ENCODE results near the gene AGPS. TPM values are rescaled to one million over a fixed set of nuclear protein-coding genes. Genes with fewer than 3 reads are reported as not detected.

The AGPS gene
- total and polyA plus RNA-seq, 9 of the 15 experiments (the other 6 are each of a cell fraction or from before 2014, with no cell fraction given): 15.5 to 211 (median 63.1) TPM

GRCh38 chr2:177392373-177393202, at the start of gene AGPS (continued):
- peak; percentile 80 for TF ChIP-seq TAF9B (IDR thresholded peaks at IDR 0.05; ENCODE audit: partially characterized antibody)
- peak; percentile 52; the same call in 1 of the 2 replicates for TF ChIP-seq ZNF311 (CRISPR knock-in tag; IDR thresholded peaks at IDR 0.05)
- peak; percentile 84 for TF ChIP-seq PML (IDR thresholded peaks at IDR 0.05; ENCODE audit: low read length)

GRCh38 chr2:177343773-177344172, 48.8 kb upstream of the AGPS start:
- Histone ChIP-seq H3K4me2 (ENCODE audit: insufficient read depth, low read length) (no peak overlapping the region), H4K20me1 (replicated peaks; ENCODE audit: control insufficient read depth, insufficient read depth, low read length) (no peaks in the 10 kb centered on the region), H3K79me2 (ENCODE audit: control insufficient read depth, insufficient read depth, low read length) (no peaks in the 10 kb centered on the region), H3K27ac (ENCODE audit: extremely low read depth, low read depth, low read length) (no peak overlapping the region), H2AFZ (ENCODE audit: low read depth, low read length) (no peak overlapping the region), H3K27me3 (ENCODE audit: control insufficient read depth in 2 of 2, insufficient read depth in 2 of 2, low read length in 2 of 2) (no peaks in the 10 kb centered on the region), H3K9ac (ENCODE audit: insufficient read depth in 1 of 2, low read depth in 2 of 2, low read length in 2 of 2) (no peak overlapping the region), H3K4me1 (replicated peaks in 1 of 2; ENCODE audit: control insufficient read depth in 2 of 2, insufficient read depth in 2 of 2, low read length in 2 of 2) (peaks cover 0 to 2% of the 10 kb centered on the region in 2 experiments; a peak in 1 of 5 replicates), H3K36me3 (ENCODE audit: control insufficient read depth, insufficient read depth, low read length) (no peaks in the 10 kb centered on the region; the same call in 1 of the 3 replicates), H3K4me3 (no peak overlapping the region), H3K9me1 (ENCODE audit: control insufficient read depth, insufficient read depth, low read length) (no peaks in the 10 kb centered on the region), H3K9me3 (replicated peaks; ENCODE audit: control insufficient read depth, insufficient read depth, low read depth, low read length) (no peaks in the 10 kb centered on the region)
- intact Hi-C loops (cut with micrococcal nuclease) (no loop called here), in situ Hi-C loops (cut with MboI) (no loop called here)
- FAIRE-seq: no peak
- 65% methylated on average over 8 of the region's 8 CpGs for WGBS (ENCODE audit: insufficient coverage, low coverage, missing lambda C conversion rate)
- no peak for ATAC-seq
- BruUV-seq (replicated peaks): no TSS peak
- ChIA-PET CTCF (ENCODE audit: low intra/inter-chr PET ratio) (no interaction called here), POLR2A (interaction anchor here (0.8 kb wide), 1 partner anchor 16 kb away, joined by 3 read pairs; no protein-coding TSS in a partner anchor)
- no peak for DNase-seq (ENCODE audit: extremely low read depth in 1 of 4, low spot score in 3 of 4)
- TF ChIP-seq EP400 (IDR thresholded peaks at IDR 0.05) (no peak), ZNF444 (CRISPR knock-in tag; IDR thresholded peaks at IDR 0.05) (no peak), MAX (CRISPR knock-in tag; IDR thresholded peaks at IDR 0.05) (no peak), NFE2 (IDR thresholded peaks at IDR 0.05; ENCODE audit: low read depth) (no peak), DPF2 (IDR thresholded peaks at IDR 0.05) (no peak), MCM3 (IDR thresholded peaks at IDR 0.05) (no peak), MXI1 (IDR thresholded peaks at IDR 0.05; ENCODE audit: low read depth, low read length) (no peak), CREB1 (IDR thresholded peaks at IDR 0.05) (no peak), CREB1 (CRISPR knock-in tag; IDR thresholded peaks at IDR 0.05) (no peak)
- TF ChIP-seq, protein P1, sequence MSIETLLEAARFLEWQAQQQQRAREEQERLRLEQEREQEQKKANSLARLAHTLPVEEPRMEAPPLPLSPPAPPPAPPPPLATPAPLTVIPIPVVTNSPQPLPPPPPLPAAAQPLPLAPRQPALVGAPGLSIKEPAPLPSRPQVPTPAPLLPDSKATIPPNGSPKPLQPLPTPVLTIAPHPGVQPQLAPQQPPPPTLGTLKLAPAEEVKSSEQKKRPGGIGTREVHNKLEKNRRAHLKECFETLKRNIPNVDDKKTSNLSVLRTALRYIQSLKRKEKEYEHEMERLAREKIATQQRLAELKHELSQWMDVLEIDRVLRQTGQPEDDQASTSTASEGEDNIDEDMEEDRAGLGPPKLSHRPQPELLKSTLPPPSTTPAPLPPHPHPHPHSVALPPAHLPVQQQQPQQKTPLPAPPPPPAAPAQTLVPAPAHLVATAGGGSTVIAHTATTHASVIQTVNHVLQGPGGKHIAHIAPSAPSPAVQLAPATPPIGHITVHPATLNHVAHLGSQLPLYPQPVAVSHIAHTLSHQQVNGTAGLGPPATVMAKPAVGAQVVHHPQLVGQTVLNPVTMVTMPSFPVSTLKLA (conservative IDR thresholded peaks at IDR 0.05): no peak
- TF ChIP-seq, protein P2, sequence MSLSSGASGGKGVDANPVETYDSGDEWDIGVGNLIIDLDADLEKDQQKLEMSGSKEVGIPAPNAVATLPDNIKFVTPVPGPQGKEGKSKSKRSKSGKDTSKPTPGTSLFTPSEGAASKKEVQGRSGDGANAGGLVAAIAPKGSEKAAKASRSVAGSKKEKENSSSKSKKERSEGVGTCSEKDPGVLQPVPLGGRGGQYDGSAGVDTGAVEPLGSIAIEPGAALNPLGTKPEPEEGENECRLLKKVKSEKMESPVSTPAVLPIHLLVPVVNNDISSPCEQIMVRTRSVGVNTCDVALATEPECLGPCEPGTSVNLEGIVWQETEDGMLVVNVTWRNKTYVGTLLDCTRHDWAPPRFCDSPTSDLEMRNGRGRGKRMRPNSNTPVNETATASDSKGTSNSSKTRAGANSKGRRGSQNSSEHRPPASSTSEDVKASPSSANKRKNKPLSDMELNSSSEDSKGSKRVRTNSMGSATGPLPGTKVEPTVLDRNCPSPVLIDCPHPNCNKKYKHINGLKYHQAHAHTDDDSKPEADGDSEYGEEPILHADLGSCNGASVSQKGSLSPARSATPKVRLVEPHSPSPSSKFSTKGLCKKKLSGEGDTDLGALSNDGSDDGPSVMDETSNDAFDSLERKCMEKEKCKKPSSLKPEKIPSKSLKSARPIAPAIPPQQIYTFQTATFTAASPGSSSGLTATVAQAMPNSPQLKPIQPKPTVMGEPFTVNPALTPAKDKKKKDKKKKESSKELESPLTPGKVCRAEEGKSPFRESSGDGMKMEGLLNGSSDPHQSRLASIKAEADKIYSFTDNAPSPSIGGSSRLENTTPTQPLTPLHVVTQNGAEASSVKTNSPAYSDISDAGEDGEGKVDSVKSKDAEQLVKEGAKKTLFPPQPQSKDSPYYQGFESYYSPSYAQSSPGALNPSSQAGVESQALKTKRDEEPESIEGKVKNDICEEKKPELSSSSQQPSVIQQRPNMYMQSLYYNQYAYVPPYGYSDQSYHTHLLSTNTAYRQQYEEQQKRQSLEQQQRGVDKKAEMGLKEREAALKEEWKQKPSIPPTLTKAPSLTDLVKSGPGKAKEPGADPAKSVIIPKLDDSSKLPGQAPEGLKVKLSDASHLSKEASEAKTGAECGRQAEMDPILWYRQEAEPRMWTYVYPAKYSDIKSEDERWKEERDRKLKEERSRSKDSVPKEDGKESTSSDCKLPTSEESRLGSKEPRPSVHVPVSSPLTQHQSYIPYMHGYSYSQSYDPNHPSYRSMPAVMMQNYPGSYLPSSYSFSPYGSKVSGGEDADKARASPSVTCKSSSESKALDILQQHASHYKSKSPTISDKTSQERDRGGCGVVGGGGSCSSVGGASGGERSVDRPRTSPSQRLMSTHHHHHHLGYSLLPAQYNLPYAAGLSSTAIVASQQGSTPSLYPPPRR (CRISPR knock-in tag; IDR thresholded peaks at IDR 0.05; ENCODE audit: borderline replicate concordance): no peak
